GM18511 (cell line): ENCODE measurements around the gene DCAF5.

Source experiments
- ATAC-seq: cut with Tn5 transposase; IDR thresholded peaks from one replicate; pipeline ENCODE4 v1.9.1; 2021; ENCODE audit warnings: mild to moderate bottlenecking, moderate library complexity; ENCODE audit not compliant: unreplicated experiment

Gene DCAF5

DNA sequence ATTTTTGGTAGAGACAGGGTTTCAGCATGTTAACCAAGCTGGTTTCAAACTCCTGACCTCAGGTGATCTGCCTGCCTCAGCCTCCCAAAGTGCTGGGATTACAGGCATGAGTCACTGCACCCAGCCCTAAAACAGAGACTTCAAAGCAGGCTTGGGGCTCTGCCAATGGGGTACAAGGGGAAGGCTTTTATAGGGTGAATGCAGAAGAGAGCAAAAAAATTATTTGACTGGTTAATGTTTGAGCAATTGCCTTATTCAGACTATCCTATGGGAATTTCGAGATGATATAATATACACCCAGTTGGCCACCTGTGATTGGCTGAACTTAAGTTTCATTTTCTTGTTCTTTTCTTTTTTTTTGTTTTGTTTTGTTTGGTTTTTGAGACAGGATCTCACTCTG lies 142.3 kb downstream of the DCAF5 start:
- ATAC-seq, result no peak

DNA sequence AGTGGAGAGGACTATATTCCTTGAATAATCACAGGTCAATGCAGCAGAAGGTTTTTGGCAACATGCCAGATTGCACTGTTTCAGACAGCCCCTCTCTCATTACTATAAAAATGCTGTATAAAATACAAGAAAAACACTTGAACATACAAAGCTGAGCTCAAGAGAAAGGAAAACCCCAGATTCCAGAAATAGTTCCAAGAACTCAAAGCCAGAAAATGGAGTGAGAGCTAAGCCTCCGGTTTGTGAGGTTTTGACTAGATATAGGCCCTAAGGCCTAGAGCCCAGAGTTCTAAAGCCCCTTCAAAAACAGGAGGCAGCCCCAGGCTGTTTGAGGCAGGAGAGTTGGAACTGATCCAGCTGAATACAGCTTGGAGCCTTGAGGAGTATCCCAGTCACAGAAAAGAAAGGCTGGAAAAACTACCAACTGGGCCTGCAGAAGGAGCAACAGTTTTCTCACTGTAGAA lies 144.5 kb downstream of the DCAF5 start:
- ATAC-seq, result no peak

DNA sequence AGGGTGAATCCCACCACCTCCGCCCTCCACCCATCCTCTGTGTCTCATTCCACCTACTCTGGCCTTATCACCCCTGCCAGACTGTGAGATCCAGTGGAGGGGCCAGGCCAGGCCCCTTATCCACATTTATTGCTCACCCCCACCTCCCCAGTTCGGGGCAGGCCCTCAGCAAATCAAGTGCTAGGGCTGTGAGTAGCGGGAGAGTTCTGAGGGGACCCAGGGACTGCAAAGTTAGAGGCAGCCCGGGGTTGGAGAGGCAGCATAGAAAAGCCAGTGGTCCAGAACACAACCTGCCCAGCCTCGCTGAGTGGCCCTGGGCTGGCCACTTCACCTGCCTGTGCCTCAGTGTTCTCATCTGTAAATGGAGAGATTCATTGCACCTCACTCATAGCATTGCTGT lies 146.6 kb downstream of the DCAF5 start:
- ATAC-seq, result no peak

DNA sequence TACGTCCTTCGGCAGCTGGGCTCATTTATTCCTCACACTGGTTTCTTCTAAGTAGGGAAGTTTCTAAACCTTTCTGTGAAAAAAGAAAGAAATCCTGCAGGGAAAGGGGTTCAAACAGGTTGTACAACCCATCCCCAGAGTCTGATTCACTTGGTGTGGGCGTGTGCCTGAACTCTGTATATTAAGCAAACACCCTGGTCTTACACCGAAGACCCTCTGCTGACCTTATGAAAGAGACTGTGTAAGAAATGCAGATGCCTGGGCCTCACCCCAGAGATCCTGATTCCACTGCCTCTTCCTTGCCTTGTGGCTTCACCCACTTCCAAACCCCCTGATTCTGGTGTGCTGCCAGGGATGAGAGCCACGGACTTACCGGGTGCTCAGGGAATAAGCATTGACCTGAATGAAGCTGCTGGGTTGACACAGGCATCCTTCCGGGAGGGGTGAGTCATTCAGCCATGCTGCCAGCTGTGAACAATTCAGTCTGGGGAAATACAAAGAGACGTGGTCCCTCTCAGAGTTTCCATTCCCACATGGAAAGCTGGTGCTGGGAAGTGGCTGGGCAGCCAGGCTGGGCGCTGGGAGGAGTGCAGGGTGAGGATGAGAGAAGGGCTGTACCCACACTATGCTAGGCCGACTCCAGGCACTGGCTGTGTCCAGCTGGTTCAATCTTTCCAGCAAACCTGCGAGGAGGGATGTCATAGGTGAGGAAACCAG lies 147.3 kb downstream of the DCAF5 start:
- ATAC-seq, result no peak

DNA sequence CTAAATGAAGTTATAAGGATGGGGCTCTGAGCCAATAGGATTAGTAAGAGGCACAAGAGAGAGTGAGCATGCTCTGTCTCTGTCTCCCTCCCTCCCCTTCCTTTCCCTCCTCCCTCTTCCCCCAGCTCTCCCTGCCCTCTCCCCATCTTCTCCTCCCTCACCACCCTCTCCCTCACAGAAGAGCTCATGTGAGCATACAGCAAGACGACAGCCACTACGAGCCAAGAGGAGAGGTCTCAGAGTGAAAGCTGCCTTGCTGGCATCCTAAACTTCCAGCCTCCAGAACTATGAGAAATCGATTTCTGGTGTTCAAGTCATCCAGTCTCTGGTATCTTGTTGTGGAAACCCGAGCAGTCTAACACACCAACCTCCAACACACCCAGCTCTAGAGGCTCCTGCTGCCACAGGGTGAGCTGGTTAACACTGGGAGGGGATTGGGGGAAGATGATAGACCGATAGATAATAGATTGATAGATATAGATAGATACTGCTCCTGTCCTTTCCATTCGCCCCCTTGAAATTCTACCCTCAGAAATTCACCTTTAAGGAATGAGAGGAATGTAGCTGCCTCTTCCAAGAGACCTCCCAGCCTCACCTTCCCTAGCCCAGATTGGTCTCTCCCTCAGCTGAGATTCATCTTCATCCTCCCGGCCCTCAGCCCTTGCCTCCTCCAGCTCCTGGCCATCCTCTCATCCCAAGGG lies 148.0 kb downstream of the DCAF5 start:
- no peak for ATAC-seq

DNA sequence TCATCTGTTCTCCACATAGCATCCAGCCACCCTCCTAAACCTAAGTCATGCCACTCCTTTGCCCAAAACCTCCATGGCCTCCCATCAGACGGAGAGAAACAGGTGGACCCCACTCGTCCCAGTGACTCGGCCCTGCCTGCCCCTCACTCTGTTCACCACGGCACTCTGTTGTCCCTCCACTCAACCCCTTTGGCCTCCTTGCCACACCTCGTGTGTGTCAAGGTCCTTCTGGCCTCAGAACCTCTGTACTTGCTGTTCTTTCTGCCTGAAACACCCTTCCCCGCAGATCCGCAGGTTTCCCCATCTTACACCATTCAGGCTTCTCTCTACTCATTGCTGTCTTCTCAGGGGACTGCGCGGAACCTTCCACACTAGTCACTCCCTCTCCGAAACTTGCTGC lies 149.3 kb downstream of the DCAF5 start:
- ATAC-seq, result no peak

DNA sequence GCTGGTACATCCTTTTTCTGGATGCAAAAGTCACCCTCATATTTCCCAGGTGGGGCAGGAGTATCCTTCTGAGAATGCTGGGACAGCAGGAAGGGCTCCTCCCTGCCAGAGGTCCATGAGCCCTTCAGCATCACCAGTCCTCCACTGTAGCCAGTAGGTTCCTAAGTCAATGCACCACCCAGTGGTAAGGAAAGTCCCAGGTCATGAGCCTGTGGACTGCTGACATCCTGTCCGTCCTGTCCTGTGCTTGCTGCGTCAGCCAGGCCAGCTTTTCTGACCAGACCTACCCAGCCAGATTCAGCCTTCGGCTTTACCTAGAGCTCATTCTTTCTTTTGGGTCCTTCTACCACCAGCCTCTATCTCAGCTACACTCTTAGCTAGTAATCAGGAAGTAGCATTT lies 150.8 kb downstream of the DCAF5 start:
- ATAC-seq, result no peak

DNA sequence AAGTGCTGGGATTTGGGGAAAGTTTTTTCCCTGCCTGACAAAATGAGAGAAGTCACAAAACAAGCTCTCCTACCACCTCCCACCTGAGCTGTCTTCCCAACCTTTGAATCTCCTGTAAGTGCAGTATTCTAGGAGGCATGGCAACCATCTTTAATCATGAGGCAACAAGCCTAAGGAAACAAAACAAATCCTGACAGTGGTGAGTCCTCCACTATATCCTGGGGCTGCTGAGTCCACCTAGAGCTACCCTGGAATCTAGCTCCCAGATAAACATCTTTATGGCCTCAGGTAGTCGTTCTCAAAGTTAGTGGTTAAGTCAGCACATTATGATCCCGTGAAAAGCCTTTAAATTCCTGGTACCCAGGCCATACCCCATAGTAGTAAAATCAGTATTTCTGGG lies 151.5 kb downstream of the DCAF5 start:
- ATAC-seq, result no peak
